Aorta (tissue), 5 donors: ENCODE results near the gene PKD1. TPM values are rescaled to one million over a fixed set of nuclear protein-coding genes. Genes with fewer than 3 reads are reported as not detected.
"Not testable (repeated sequence)": the region's sequence is repeated elsewhere in the genome, so short reads cannot be mapped to it uniquely, and the experiment has no call there.

Experiments
- ATAC-seq: fragments of 200-7000 bp; cut with Tn5 transposase; one replicate; pipeline ENCODE4 v1.9.1; 2022; ENCODE audit warnings: moderate library complexity; ENCODE audit not compliant: low FRiP score
- DNase-seq, 2 donors: peaks; one replicate each; pipeline ENCODE4 v3.0.0-alpha.2; 2020
- H3K27ac ChIP-seq, 2 donors: one replicate each; pipeline ENCODE4 v1.5.1; 2013; ENCODE audit warnings: low read length in 2 of 2, mild to moderate bottlenecking in 2 of 2, moderate library complexity in 2 of 2, control low read depth in 1 of 2, inconsistent platforms in 1 of 2, low read depth in 1 of 2
- H3K27me3 ChIP-seq, 2 donors: one replicate each; pipeline ENCODE4 v1.6.1; 2013; ENCODE audit warnings: control low read depth in 1 of 2, low read length in 1 of 2, mild to moderate bottlenecking in 1 of 2, moderate library complexity in 1 of 2; ENCODE audit not compliant: insufficient read depth in 2 of 2, control insufficient read depth in 1 of 2
- H3K36me3 ChIP-seq, 2 donors: one replicate each; pipeline ENCODE4 v1.6.1; 2013; ENCODE audit warnings: control low read depth in 1 of 2, low read length in 1 of 2, mild to moderate bottlenecking in 1 of 2; ENCODE audit not compliant: insufficient read depth in 2 of 2, control insufficient read depth in 1 of 2
- H3K4me1 ChIP-seq, 2 donors: one replicate each; pipeline ENCODE4 v1.6.1; 2013; ENCODE audit warnings: low read length in 2 of 2, control low read depth in 1 of 2, mild to moderate bottlenecking in 1 of 2, moderate library complexity in 1 of 2; ENCODE audit not compliant: insufficient read depth in 2 of 2, control insufficient read depth in 1 of 2
- H3K4me3 ChIP-seq, 2 donors: one replicate each; pipeline ENCODE4 v1.5.1; 2013; ENCODE audit warnings: low read length in 2 of 2, control low read depth in 1 of 2, mild to moderate bottlenecking in 1 of 2
- H3K9me3 ChIP-seq: one replicate; pipeline ENCODE4 v1.6.1; 2013; ENCODE audit warnings: mild to moderate bottlenecking, low read length; ENCODE audit not compliant: control insufficient read depth
- WGBS, 2 donors: extraction: QIAGEN DNeasy Blood & Tissue Kit; methylation state at CpG; one replicate each; pipeline ENCODE4 v1.1.7; 2013; 5-methylcytosine and 5-hydroxymethylcytosine counted together
- intact Hi-C, 2 donors: fragments of 100-400 bp; cut with DNase I; formaldehyde crosslinking; loops; one replicate each; pipeline versions ENCODE4 v1.14.2 to v1.15.0; 2022
- polyA plus RNA-seq, 2 donors: library from polyadenylated mRNA; stranded (reverse); fragments of 200-250 nt; gene quantifications; one replicate each; pipeline ENCODE4 v1.2.3, GENCODE V29; 2013
- total RNA-seq, 2 donors: library from RNA; stranded (reverse); fragmentation: NEBNext Ultra II Directional; extraction: Animal tissue kit (Norgen Biotek cat#: 25700); gene quantifications; one replicate each; pipeline ENCODE4 v1.2.1, GENCODE V29; 2021
- donor health status: healthy with polysubstance abuse.
- donor health status: Bipolar disorder and iron deficiency.
- donor health status: DM: no; HTN: no; CAD: no.
- donor health status: DM: no; HTN: no; CAD: no.
- donor health status: DM: yes; HTN: yes; CAD: no.

The PKD1 gene
- total and polyA plus RNA-seq, 4 donors: 42.8 to 337 (median 297) TPM

- H3K27me3 ChIP-seq: no peaks in the 10 kb centered on the region
- no peak overlapping the region for H3K27ac ChIP-seq
- no peaks in the 10 kb centered on the region for H3K4me1 ChIP-seq
- 3% methylated on average over 44 to 62 of the region's 62 CpGs for WGBS, 2 donors
- H3K36me3 ChIP-seq: no peaks in the 10 kb centered on the region
- H3K9me3 ChIP-seq: no peaks in the 10 kb centered on the region
- no peak for ATAC-seq
- H3K4me3 ChIP-seq: peak overlapping the region in 1 of 2 donors; percentile 8
- DNase-seq: peak in 1 of 2 donors; percentile 75
- intact Hi-C loops: no loop called here
Observed at GRCh38 chr16:2148714-2149629, 13.3 kb upstream of the PKD1 start.

DNA sequence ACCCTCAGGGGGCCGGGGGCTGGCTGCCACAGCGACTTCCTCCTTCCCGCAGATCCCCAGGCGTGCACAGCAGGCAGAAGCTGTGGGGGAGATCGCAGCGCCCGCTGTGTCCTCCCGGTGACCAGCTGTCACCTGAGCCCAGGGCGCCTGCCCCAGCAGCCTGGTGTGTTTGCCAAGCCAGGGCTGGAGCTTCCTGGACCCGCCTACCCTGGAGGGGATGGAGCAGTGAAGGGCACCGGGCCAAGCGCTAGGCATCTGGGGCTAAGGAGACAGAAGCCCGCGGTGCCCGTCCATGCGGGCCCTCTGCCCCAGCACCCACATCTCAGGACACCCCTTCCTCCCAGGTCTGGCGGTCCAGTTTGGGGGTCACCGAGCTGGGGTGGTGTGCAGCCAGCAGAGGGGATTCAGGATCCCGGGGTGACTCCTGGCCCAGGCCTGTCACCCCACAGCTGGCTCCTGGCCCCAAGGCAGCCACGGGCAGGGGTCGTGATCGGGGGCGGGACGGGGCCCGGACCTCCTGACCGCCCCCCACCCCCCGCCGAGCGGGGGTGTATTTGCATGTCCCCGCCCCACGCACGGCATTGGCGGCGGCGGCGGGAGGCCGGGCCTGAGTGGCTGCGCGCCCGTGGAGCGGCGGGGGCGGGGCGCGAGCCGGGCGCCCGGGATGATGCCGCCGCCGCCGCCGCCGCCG is 12.4 kb upstream of the PKD1 start, which contains the start of gene RAB26:
RAB26 (plus strand) TSS at position 645 of the 691 bp plus-strand sequence. CDS start 159 bp downstream, outside the sequence.
- 3 to 5% methylated on average over 21 to 55 of the region's 55 CpGs for whole genome bisulfite sequencing, 2 donors
- Histone ChIP-seq H3K27me3 (no peaks in the 10 kb centered on the region), H3K27ac (no peak within 1 kb of the TSS), H3K4me1 (no peaks in the 10 kb centered on the region), H3K4me3 (peak within 1 kb of the TSS; percentile 27 to 28), H3K36me3 (no peaks in the 10 kb centered on the region), H3K9me3 (no peaks in the 10 kb centered on the region)
- peak; percentile 89 to 90 for DNase-seq
- ATAC-seq: peak; percentile 77
- intact Hi-C loops: no loop called here

DNA sequence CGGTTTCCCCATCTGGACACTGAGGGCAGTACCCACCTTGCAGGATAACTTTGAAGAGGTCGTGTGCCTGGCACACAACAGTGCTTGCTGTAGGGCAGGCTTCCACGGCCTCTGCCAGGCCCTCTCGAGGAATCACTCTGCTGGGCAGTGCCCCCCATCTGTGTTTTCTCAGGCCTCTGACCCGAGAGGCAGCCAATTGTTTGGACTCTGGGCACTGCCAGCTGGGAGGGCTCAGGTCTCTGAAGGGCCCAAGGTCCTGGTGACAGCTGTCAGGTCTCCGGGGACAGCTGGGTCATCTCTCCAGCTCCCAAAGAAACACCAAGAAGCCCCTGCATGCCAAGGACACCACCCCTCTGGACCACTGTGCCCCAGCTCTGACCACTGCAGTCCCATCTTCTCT is 11.7 kb upstream of the PKD1 start:
- intact Hi-C loops: no loop called here
- Histone ChIP-seq H3K4me1 (no peaks in the 10 kb centered on the region), H3K27me3 (no peaks in the 10 kb centered on the region), H3K9me3 (no peaks in the 10 kb centered on the region), H3K4me3 (no peak overlapping the region), H3K27ac (no peak overlapping the region), H3K36me3 (no peaks in the 10 kb centered on the region)
- no peak for ATAC-seq
- 49 to 52% methylated on average over 6 of the region's 6 CpGs for WGBS, 2 donors
- DNase-seq: no peak

GRCh38 chr16:2145843-2146242 is 10.1 kb upstream of the PKD1 start:
- Histone ChIP-seq H3K27ac (no peak overlapping the region), H3K27me3 (no peaks in the 10 kb centered on the region), H3K4me1 (no peaks in the 10 kb centered on the region), H3K4me3 (no peak overlapping the region), H3K36me3 (no peaks in the 10 kb centered on the region), H3K9me3 (no peaks in the 10 kb centered on the region)
- 82 to 88% methylated on average over 5 of the region's 5 CpGs for WGBS, 2 donors
- ATAC-seq (no peak), DNase-seq (no peak)
- intact Hi-C loops: no loop called here

DNA sequence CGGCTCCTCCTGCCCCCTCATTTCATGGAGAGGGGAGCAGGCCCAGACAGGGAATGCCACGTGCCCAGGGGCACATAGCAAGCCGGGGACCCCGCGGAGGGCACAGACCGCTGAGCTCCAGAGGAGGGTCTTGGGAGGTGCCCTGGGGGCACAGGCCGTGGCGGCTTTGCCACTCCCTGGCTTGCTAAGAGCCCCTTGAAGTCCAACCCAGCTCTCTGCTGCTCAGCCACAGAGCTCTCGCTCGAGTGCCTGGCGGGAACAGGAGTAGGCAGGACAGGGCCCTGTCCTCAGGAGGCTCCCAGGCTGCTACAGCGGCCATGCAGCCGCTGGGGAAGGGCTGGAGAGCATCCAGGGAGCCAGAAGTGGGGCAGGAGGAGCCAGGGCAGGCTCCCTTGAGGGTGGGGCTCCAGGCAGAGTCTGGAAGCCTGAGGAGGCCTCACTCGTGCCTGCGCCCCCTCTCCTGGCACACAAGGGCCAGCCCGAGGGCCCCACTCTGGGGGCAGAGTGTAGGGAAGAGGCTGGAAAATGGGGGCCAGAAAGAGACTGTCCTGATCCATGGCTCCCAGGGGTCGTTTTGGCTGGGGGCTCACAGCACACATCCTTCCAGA is 8.3 kb upstream of the PKD1 start:
- H3K36me3 ChIP-seq: no peaks in the 10 kb centered on the region
- WGBS, 2 donors: 83 to 84% methylated on average over 17 of the region's 17 CpGs
- ATAC-seq (no peak), DNase-seq (no peak)
- intact Hi-C loops: no loop called here
- H3K4me3 ChIP-seq: no peak overlapping the region
- no peaks in the 10 kb centered on the region for H3K9me3 ChIP-seq
- H3K27me3 ChIP-seq: no peaks in the 10 kb centered on the region
- no peaks in the 10 kb centered on the region for H3K4me1 ChIP-seq
- H3K27ac ChIP-seq: no peak overlapping the region

DNA sequence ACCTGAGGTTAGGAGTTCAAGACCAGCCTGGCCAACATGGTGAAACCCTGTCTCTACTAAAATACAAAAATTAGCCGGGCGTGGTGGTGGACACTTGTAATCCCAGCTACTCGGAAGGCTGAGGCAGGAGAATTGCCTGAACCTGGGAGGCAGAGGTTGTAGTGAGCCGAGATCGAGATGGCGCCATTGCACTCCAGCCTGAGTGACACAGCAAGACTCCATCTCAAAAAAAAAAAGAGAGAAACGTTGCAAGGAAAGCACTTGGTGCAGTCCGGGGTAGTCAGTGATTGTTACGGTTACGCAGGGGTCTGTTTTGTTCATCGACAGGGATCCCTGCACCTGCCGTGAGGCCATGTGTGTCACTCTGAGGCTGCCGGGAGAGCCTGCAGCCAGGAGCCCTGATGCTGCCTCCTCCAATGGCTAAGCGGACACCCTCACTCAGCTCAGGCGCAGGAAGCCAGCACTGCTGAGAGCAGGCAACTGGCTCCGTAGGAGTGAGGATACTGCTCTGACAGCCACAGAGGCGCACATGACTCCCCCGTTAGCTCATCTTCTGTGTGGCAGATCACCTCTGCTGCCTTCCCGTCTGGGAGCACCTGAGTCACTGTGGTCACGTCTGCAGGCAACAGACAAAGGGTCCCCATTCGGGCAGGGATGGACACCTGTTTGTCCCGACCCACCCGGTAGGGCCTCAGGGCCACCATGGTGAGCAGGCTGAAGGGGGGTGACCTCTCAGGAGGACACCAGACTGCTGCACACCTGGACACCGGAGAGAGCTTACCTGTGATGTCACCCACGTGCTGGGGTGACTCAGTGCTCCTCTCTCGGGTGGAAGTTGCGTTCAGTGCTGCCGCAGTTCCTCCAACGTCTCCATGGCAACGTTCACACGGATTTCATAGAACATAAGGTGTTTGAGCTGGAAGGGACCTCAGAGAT is 7.5 kb upstream of the PKD1 start:
- Histone ChIP-seq H3K36me3 (no peaks in the 10 kb centered on the region), H3K9me3 (no peaks in the 10 kb centered on the region), H3K27me3 (no peaks in the 10 kb centered on the region), H3K4me3 (no peak overlapping the region), H3K27ac (no peak overlapping the region), H3K4me1 (no peaks in the 10 kb centered on the region)
- DNase-seq: no peak
- ATAC-seq: no peak
- 81 to 82% methylated on average over 31 of the region's 31 CpGs for WGBS, 2 donors
- intact Hi-C loops: no loop called here

DNA sequence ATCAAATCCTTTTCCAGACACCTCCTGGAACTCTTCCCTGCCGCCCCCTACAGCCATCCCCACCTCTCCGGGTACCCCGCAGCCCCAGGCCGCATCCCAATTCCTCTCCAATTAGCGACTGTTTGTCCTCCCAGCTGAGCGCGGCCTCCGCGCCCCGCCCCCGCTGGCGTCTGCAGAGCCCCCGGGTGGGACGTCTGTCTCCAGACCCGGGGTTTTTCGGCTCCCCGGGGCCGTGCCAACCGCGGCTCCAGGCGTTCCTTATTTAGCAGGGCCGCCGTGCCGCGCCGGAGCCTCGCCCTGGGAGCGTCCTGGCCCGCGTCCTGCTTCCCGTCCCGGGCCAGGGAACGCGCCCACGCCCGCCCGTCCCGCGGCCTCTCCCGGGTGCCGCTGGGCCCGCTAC is 627 bp downstream of the PKD1 start:
- H3K9me3 ChIP-seq, ATAC-seq, H3K4me1 ChIP-seq, H3K36me3 ChIP-seq, H3K27me3 ChIP-seq, intact Hi-C loops: not testable (repeated sequence)
- peak overlapping the region; percentile 54 to 76 for H3K4me3 ChIP-seq
- peak overlapping the region in 1 of 2 donors; percentile 36 for H3K27ac ChIP-seq
- DNase-seq: peak in 1 of 2 donors; percentile 68
- 0 to 1% methylated on average over 27 to 36 of the region's 42 CpGs for WGBS, 2 donors

- ATAC-seq, H3K36me3 ChIP-seq, H3K4me3 ChIP-seq, DNase-seq, H3K9me3 ChIP-seq, H3K27me3 ChIP-seq, intact Hi-C loops, H3K4me1 ChIP-seq: not testable (repeated sequence)
- WGBS, 2 donors: 4 to 9% methylated on average over 2 to 7 of the region's 12 CpGs
- H3K27ac ChIP-seq: peak overlapping the region in 1 of 2 donors; percentile 1
Observed at GRCh38 chr16:2133797-2134196, 1.9 kb downstream of the PKD1 start.
